ENCODE results near the gene NR5A2. TPM values are rescaled to one million over a fixed set of nuclear protein-coding genes. Genes with fewer than 3 reads are reported as not detected.

The NR5A2 gene
- total and polyA plus RNA-seq, 10 of the 15 experiments (the other 5 are each of a cell fraction or from before 2014, with no cell fraction given), result 0.02 to 0.60 (median 0.15) TPM; not detected in 1

DNA sequence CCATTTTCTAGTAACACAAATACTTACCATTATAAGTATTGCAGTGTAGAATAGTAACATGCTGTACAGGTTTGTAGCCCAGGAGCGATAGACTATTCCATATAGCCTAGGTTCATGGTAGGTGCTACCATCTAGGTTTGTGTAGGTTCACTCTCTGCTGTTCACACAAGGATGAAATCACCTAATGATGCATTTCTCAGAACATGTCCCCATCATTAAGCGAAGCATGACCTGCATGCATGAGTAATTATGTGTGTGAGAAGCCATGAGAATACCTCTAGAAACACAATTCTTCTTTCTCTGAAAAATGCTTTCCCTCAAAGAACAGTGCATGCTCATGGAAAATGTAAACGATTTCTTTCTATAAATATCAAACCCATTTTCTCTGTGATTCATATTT is 69.3 kb downstream of the NR5A2 start (continued):
- TF ChIP-seq NR2F1 (conservative IDR thresholded peaks at IDR 0.05) (no peak), ZSCAN29 (IDR thresholded peaks at IDR 0.05) (no peak), KDM1A (IDR thresholded peaks at IDR 0.05; ENCODE audit: borderline replicate concordance) (no peak), MEF2A (IDR thresholded peaks at IDR 0.05; ENCODE audit: insufficient read depth, low read depth, low read length) (no peak), ZNF384 (IDR thresholded peaks at IDR 0.05; ENCODE audit: borderline replicate concordance, low read depth, low read length) (no peak), ZNF24 (IDR thresholded peaks at IDR 0.05) (no peak), NR2C1 (IDR thresholded peaks at IDR 0.05) (no peak), TBL1XR1 (IDR thresholded peaks at IDR 0.05; ENCODE audit: low read depth, low read length) (no peak), HDAC6 (IDR thresholded peaks at IDR 0.05; ENCODE audit: unreplicated experiment) (no peak), SPI1 (IDR thresholded peaks at IDR 0.05; ENCODE audit: borderline replicate concordance, insufficient read depth, low read depth, low read length) (no peak), ATF7 (IDR thresholded peaks at IDR 0.05; ENCODE audit: low read depth) (peak; percentile 63), POLR2AphosphoS2 (IDR thresholded peaks at IDR 0.05; ENCODE audit: low read depth, low read length) (no peak), BMI1 (IDR thresholded peaks at IDR 0.05; ENCODE audit: borderline replicate concordance) (no peak), PAX8 (IDR thresholded peaks at IDR 0.05) (peak; percentile 95; the same call in 1 of the 2 replicates), TAF1 (IDR thresholded peaks at IDR 0.05; ENCODE audit: borderline replicate concordance, low read depth, low read length) (no peak)
- TF ChIP-seq, protein P1, sequence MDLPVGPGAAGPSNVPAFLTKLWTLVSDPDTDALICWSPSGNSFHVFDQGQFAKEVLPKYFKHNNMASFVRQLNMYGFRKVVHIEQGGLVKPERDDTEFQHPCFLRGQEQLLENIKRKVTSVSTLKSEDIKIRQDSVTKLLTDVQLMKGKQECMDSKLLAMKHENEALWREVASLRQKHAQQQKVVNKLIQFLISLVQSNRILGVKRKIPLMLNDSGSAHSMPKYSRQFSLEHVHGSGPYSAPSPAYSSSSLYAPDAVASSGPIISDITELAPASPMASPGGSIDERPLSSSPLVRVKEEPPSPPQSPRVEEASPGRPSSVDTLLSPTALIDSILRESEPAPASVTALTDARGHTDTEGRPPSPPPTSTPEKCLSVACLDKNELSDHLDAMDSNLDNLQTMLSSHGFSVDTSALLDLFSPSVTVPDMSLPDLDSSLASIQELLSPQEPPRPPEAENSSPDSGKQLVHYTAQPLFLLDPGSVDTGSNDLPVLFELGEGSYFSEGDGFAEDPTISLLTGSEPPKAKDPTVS (IDR thresholded peaks at IDR 0.05; ENCODE audit: low read depth, low read length), result no peak
- TF ChIP-seq, protein P2, sequence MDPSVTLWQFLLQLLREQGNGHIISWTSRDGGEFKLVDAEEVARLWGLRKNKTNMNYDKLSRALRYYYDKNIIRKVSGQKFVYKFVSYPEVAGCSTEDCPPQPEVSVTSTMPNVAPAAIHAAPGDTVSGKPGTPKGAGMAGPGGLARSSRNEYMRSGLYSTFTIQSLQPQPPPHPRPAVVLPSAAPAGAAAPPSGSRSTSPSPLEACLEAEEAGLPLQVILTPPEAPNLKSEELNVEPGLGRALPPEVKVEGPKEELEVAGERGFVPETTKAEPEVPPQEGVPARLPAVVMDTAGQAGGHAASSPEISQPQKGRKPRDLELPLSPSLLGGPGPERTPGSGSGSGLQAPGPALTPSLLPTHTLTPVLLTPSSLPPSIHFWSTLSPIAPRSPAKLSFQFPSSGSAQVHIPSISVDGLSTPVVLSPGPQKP (IDR thresholded peaks at IDR 0.05; ENCODE audit: low read depth, low read length), result no peak
- TF ChIP-seq, protein P3, sequence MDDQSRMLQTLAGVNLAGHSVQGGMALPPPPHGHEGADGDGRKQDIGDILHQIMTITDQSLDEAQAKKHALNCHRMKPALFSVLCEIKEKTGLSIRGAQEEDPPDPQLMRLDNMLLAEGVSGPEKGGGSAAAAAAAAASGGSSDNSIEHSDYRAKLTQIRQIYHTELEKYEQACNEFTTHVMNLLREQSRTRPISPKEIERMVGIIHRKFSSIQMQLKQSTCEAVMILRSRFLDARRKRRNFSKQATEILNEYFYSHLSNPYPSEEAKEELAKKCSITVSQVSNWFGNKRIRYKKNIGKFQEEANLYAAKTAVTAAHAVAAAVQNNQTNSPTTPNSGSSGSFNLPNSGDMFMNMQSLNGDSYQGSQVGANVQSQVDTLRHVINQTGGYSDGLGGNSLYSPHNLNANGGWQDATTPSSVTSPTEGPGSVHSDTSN (IDR thresholded peaks at IDR 0.05; ENCODE audit: insufficient replicate concordance, low read depth, low read length), result no peak
- TF ChIP-seq, protein P4, sequence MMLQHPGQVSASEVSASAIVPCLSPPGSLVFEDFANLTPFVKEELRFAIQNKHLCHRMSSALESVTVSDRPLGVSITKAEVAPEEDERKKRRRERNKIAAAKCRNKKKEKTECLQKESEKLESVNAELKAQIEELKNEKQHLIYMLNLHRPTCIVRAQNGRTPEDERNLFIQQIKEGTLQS (IDR thresholded peaks at IDR 0.05; ENCODE audit: borderline replicate concordance, extremely low read depth, low read depth, low read length), result no peak
- TF ChIP-seq, protein P5, sequence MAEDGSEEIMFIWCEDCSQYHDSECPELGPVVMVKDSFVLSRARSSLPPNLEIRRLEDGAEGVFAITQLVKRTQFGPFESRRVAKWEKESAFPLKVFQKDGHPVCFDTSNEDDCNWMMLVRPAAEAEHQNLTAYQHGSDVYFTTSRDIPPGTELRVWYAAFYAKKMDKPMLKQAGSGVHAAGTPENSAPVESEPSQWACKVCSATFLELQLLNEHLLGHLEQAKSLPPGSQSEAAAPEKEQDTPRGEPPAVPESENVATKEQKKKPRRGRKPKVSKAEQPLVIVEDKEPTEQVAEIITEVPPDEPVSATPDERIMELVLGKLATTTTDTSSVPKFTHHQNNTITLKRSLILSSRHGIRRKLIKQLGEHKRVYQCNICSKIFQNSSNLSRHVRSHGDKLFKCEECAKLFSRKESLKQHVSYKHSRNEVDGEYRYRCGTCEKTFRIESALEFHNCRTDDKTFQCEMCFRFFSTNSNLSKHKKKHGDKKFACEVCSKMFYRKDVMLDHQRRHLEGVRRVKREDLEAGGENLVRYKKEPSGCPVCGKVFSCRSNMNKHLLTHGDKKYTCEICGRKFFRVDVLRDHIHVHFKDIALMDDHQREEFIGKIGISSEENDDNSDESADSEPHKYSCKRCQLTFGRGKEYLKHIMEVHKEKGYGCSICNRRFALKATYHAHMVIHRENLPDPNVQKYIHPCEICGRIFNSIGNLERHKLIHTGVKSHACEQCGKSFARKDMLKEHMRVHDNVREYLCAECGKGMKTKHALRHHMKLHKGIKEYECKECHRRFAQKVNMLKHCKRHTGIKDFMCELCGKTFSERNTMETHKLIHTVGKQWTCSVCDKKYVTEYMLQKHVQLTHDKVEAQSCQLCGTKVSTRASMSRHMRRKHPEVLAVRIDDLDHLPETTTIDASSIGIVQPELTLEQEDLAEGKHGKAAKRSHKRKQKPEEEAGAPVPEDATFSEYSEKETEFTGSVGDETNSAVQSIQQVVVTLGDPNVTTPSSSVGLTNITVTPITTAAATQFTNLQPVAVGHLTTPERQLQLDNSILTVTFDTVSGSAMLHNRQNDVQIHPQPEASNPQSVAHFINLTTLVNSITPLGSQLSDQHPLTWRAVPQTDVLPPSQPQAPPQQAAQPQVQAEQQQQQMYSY (CRISPR knock-in tag; IDR thresholded peaks at IDR 0.05), result no peak
- TF ChIP-seq, protein P6, sequence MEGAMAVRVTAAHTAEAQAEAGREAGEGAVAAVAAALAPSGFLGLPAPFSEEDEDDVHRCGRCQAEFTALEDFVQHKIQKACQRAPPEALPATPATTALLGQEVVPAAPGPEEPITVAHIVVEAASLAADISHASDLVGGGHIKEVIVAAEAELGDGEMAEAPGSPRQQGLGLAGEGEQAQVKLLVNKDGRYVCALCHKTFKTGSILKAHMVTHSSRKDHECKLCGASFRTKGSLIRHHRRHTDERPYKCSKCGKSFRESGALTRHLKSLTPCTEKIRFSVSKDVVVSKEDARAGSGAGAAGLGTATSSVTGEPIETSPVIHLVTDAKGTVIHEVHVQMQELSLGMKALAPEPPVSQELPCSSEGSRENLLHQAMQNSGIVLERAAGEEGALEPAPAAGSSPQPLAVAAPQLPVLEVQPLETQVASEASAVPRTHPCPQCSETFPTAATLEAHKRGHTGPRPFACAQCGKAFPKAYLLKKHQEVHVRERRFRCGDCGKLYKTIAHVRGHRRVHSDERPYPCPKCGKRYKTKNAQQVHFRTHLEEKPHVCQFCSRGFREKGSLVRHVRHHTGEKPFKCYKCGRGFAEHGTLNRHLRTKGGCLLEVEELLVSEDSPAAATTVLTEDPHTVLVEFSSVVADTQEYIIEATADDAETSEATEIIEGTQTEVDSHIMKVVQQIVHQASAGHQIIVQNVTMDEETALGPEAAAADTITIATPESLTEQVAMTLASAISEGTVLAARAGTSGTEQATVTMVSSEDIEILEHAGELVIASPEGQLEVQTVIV (IDR thresholded peaks at IDR 0.05; ENCODE audit: borderline replicate concordance, partially characterized antibody), result no peak

Data from GM12878 (cell line).